K562 (cell line): ENCODE data around the gene PANX1. TPM values are rescaled to one million over a fixed set of nuclear protein-coding genes. Genes with fewer than 3 reads are reported as not detected.

Source experiments
- ATAC-seq: fragments of 200-7000 bp; cut with Tn5 transposase; 3 replicates; pipeline ENCODE4 v1.9.1; 2020; ENCODE audit warnings: moderate library complexity
- BruUV-seq: library from RNA; stranded (reverse); fragments of 400-500 nt; replicated peaks from 2 replicates; lab custom pipeline; 2021; lab: Mats Ljungman, UMichigan
- CTCF ChIA-PET: fragments of 300-600 bp; formaldehyde crosslinking; extraction: SDS; loops from one replicate; lab custom pipeline; 2021; ENCODE audit warnings: low intra/inter-chr PET ratio; lab: Yijun Ruan, JAX
- POLR2A ChIA-PET: fragments of 300-600, 350-650 bp; sonication (Branson Sonifier 250); formaldehyde crosslinking; extraction: SDS; loops from one replicate; lab custom pipeline; 2021; ENCODE audit warnings: antibody characterized with exemption, inconsistent platforms; lab: Yijun Ruan, JAX
- DNase-seq, 4 experiments: peaks; one replicate each; pipeline versions ENCODE4 v3.0.0 to v3.0.0-alpha.2; 2011 to 2018; ENCODE audit warnings: low spot score in 3 of 4, mixed read lengths in 3 of 4; ENCODE audit errors: extremely low read depth in 1 of 4
- FAIRE-seq: peaks from 2 replicates; lab custom pipeline; 2011; peaks lifted over from hg19 to GRCh38; lab: Jason Lieb, UNC
- H2AFZ ChIP-seq: 2 replicates; pipeline ENCODE4 v1.6.0; 2011; ENCODE audit warnings: low read depth, low read length, control low read depth, inconsistent platforms
- H3K27ac ChIP-seq: fragments of 200-600 bp; 3 replicates; pipeline ENCODE4 v1.8.0; 2011; ENCODE audit warnings: low read depth, mild to moderate bottlenecking, control low read depth, inconsistent platforms, low read length, moderate library complexity, mixed read lengths; ENCODE audit errors: extremely low read depth
- H3K27me3 ChIP-seq, 2 experiments: fragments of 300-600 bp in 1 of 2; 2 replicates in 1 of 2; 3 replicates in 1 of 2; pipeline versions ENCODE4 v1.6.0 to v1.8.0; 2011; ENCODE audit warnings: inconsistent platforms in 2 of 2, low read length in 2 of 2, mild to moderate bottlenecking in 1 of 2, mixed read lengths in 1 of 2, moderate library complexity in 1 of 2; ENCODE audit not compliant: control insufficient read depth in 2 of 2, insufficient read depth in 2 of 2
- H3K36me3 ChIP-seq: fragments of 300-600 bp; 3 replicates; pipeline ENCODE4 v1.8.0; 2011; ENCODE audit warnings: mild to moderate bottlenecking, low read length, inconsistent platforms; ENCODE audit not compliant: control insufficient read depth, insufficient read depth
- H3K4me1 ChIP-seq, 2 experiments: fragments of 200-600 bp in 1 of 2; replicated peaks in 1 of 2; 2 replicates in 1 of 2; 3 replicates in 1 of 2; pipeline versions ENCODE4 v1.5.1 to v1.8.0; 2011; ENCODE audit warnings: inconsistent platforms in 2 of 2, low read length in 2 of 2, mild to moderate bottlenecking in 1 of 2, mixed read lengths in 1 of 2, moderate library complexity in 1 of 2; ENCODE audit not compliant: control insufficient read depth in 2 of 2, insufficient read depth in 2 of 2
- H3K4me2 ChIP-seq: 2 replicates; pipeline ENCODE4 v1.6.1; 2011; ENCODE audit warnings: low read length, control low read depth, inconsistent platforms, mixed read lengths; ENCODE audit not compliant: insufficient read depth
- H3K4me3 ChIP-seq: fragments of 200-600 bp; sonication (generic), shearing (Covaris generic); 2 replicates; pipeline ENCODE4 v1.5.1; 2016; ENCODE audit warnings: control low read depth, inconsistent platforms
- H3K79me2 ChIP-seq: fragments of 200-600 bp; 3 replicates; pipeline ENCODE4 v1.8.0; 2011; ENCODE audit warnings: low read length, inconsistent platforms; ENCODE audit not compliant: control insufficient read depth, insufficient read depth
- H3K9ac ChIP-seq, 2 experiments: 2 replicates each; pipeline versions ENCODE4 v1.6.0 to v1.6.1; 2011; ENCODE audit warnings: low read depth in 2 of 2, low read length in 2 of 2, control low read depth in 1 of 2, inconsistent platforms in 1 of 2, mild to moderate bottlenecking in 1 of 2, mixed read lengths in 1 of 2; ENCODE audit not compliant: insufficient read depth in 1 of 2
- H3K9me1 ChIP-seq: one replicate; pipeline ENCODE4 v1.6.0; 2011; ENCODE audit warnings: inconsistent platforms, mild to moderate bottlenecking, low read length, moderate library complexity; ENCODE audit not compliant: control insufficient read depth, insufficient read depth
- H3K9me3 ChIP-seq: replicated peaks from 2 replicates; pipeline ENCODE4 v1.5.1; 2011; ENCODE audit warnings: low read depth, low read length, inconsistent platforms; ENCODE audit not compliant: control insufficient read depth, insufficient read depth
- H4K20me1 ChIP-seq: replicated peaks from 2 replicates; pipeline ENCODE4 v1.6.1; 2011; ENCODE audit warnings: low read length, inconsistent platforms, mixed read lengths; ENCODE audit not compliant: control insufficient read depth, insufficient read depth
- CBFA2T2 ChIP-seq: fragments of 450-650 bp; conservative IDR thresholded peaks from 2 replicates; pipeline ENCODE4 v1.6.1; 2017; ENCODE audit warnings: mild to moderate bottlenecking
- CXXC5 ChIP-seq: fragments of 250-450 bp; sonication (Bioruptor Pico); IDR thresholded peaks from 2 replicates; pipeline ENCODE4 v1.8.0; 2022; ENCODE audit warnings: inconsistent platforms, mild to moderate bottlenecking, moderate library complexity
- HNRNPK ChIP-seq: fragments of 200-400 bp; formaldehyde crosslinking; IDR thresholded peaks from one replicate; pipeline ENCODE4 v1.6.1; 2018; ENCODE audit warnings: mild to moderate bottlenecking, low read depth, low read length; ENCODE audit not compliant: poor library complexity, severe bottlenecking
- HOMEZ ChIP-seq: fragments of 250-450 bp; sonication (Bioruptor Pico); IDR thresholded peaks from 2 replicates; pipeline ENCODE4 v1.4.0; 2020; ENCODE audit warnings: mild to moderate bottlenecking, moderate library complexity
- IRF1 ChIP-seq: sonication (generic); formaldehyde crosslinking; IDR thresholded peaks from 2 replicates; pipeline ENCODE4 v1.8.0; 2022; ENCODE audit warnings: missing genetic modification reagents, mild to moderate bottlenecking, borderline replicate concordance
- LCOR ChIP-seq: sonication (generic); formaldehyde crosslinking; IDR thresholded peaks from 2 replicates; pipeline ENCODE4 v1.8.0; 2022; ENCODE audit warnings: mild to moderate bottlenecking, missing genetic modification reagents
- MYBL2 ChIP-seq, 2 experiments: fragments of 450-650 bp in 1 of 2; sonication (generic) in 1 of 2; formaldehyde crosslinking in 1 of 2; IDR thresholded peaks; 2 replicates each; pipeline versions ENCODE4 v1.6.1 to v1.8.1; 2017 to 2022; ENCODE audit warnings: borderline replicate concordance in 1 of 2, inconsistent platforms in 1 of 2, low read depth in 1 of 2, mild to moderate bottlenecking in 1 of 2, missing genetic modification reagents in 1 of 2, moderate library complexity in 1 of 2
- PHF21A ChIP-seq: fragments of 450-650 bp; IDR thresholded peaks from 2 replicates; pipeline ENCODE4 v1.6.1; 2017; ENCODE audit warnings: low read depth, borderline replicate concordance
- POLR2AphosphoS5 ChIP-seq: IDR thresholded peaks from 2 replicates; pipeline ENCODE4 v1.6.1; 2011; ENCODE audit warnings: mild to moderate bottlenecking, low read depth, low read length, moderate library complexity; ENCODE audit not compliant: control insufficient read depth, insufficient read depth
- STAT5B ChIP-seq: fragments of 250-450 bp; sonication (Bioruptor Pico); IDR thresholded peaks from 2 replicates; pipeline ENCODE4 v1.8.0; 2021; ENCODE audit warnings: mild to moderate bottlenecking, inconsistent platforms
- ZBTB26 ChIP-seq: fragments of 450-650 bp; formaldehyde crosslinking; IDR thresholded peaks from 2 replicates; pipeline ENCODE4 v1.4.0; 2022; ENCODE audit warnings: missing genetic modification characterization
- ZNF436 ChIP-seq: fragments of 250-450, 450-650 bp; sonication (Bioruptor Pico); formaldehyde crosslinking; IDR thresholded peaks from 2 replicates; pipeline ENCODE4 v1.7.0; 2020; ENCODE audit warnings: mild to moderate bottlenecking
- ZNF512 ChIP-seq: IDR thresholded peaks from 2 replicates; pipeline ENCODE4 v1.6.1; 2016; ENCODE audit warnings: missing genetic modification characterization, missing compliant biosample characterization
- ZNF551 ChIP-seq: fragments of 250-450 bp; sonication (Bioruptor Pico); IDR thresholded peaks from 2 replicates; pipeline ENCODE4 v1.5.0; 2021; ENCODE audit warnings: mild to moderate bottlenecking, moderate library complexity
- ZNF740 ChIP-seq, 3 experiments: fragments of 200-800 bp in 1 of 3; sonication (Bioruptor generic) in 1 of 3; sonication (generic) in 1 of 3; formaldehyde crosslinking in 1 of 3; IDR thresholded peaks; 2 replicates each; pipeline versions ENCODE4 v1.6.1 to v1.8.0; 2016 to 2022; ENCODE audit warnings: mild to moderate bottlenecking in 2 of 3, missing compliant biosample characterization in 2 of 3, missing genetic modification characterization in 2 of 3, missing genetic modification reagents in 1 of 3
- WGBS: fragments of 100-300 bp; shearing (Covaris generic); methylation state at CpG from one replicate; pipeline ENCODE4 v1.1.6; 2016; ENCODE audit warnings: low coverage, mixed read lengths; ENCODE audit not compliant: insufficient coverage; ENCODE audit errors: missing lambda C conversion rate; 5-methylcytosine and 5-hydroxymethylcytosine counted together
- in situ Hi-C: fragments of 300-500 bp; cut with MboI; formaldehyde crosslinking; loops from 4 replicates; pipeline ENCODE4 v1.15.0; 2018; ENCODE audit warnings: inconsistent platforms, mixed read lengths
- intact Hi-C: fragments of 100-400 bp; cut with micrococcal nuclease; formaldehyde crosslinking; loops from 2 replicates; pipeline ENCODE4 v1.14.2; 2022
- polyA plus RNA-seq, 8 experiments: library from polyadenylated mRNA; depleted of rRNA in 4 of 8; stranded (reverse) in 5 of 8; unstranded in 3 of 8; fragments of >200 nt; fragmentation: Nextera tagmentation in 2 of 8; fragmentation: Illumina TruSeq in 1 of 8; extraction: Ambion mirVana in 2 of 8; extraction: Trizol in 1 of 8; gene quantifications; 2 replicates each; pipeline versions ENCODE4 v1.2.1 to v1.2.3, GENCODE V29; 2011 to 2014; ENCODE audit warnings: inconsistent platforms in 1 of 8, missing spikeins in 1 of 8
- total RNA-seq, 7 experiments: library from RNA; depleted of rRNA in 6 of 7; stranded (reverse); fragments of >200 nt in 6 of 7; fragmentation: Illumina TruSeq in 2 of 7; extraction: Trizol in 2 of 7; gene quantifications; 2 replicates each; pipeline versions ENCODE4 v1.2.1 to v1.2.3, GENCODE V29; 2011 to 2021; ENCODE audit warnings: low replicate concordance in 1 of 7

PANX1 gene
- total and polyA plus RNA-seq, 9 of the 15 experiments (the other 6 are each of a cell fraction or from before 2014, with no cell fraction given) = 1.9 to 14.8 (median 10.1) TPM

GRCh38 chr11:94179696-94180095, 51.1 kb downstream of the PANX1 start (continued):
- TF ChIP-seq HOMEZ (CRISPR knock-in tag) (no peak), LCOR (CRISPR knock-in tag) (no peak), CXXC5 (CRISPR knock-in tag) (no peak), POLR2AphosphoS5 (no peak), PHF21A (no peak), ZBTB26 (CRISPR knock-in tag) (no peak), MYBL2 (IDR thresholded peaks at IDR 0.05; ENCODE audit: low read depth) (no peak), MYBL2 (CRISPR knock-in tag; IDR thresholded peaks at IDR 0.05; ENCODE audit: borderline replicate concordance) (no peak)

- intact Hi-C loops (loop anchor here (5.0 kb wide), 1 partner anchor 236 kb away; no protein-coding TSS in a partner anchor), in situ Hi-C loops (no loop called here)
- FAIRE-seq (no peak), ATAC-seq (no peak), DNase-seq (no peak)
- Histone ChIP-seq H3K9me3 (no peaks in the 10 kb centered on the region), H2AFZ (no peak overlapping the region), H3K9me1 (no peaks in the 10 kb centered on the region), H3K27ac (no peak overlapping the region), H3K4me2 (no peak overlapping the region), H3K4me1 (no peaks in the 10 kb centered on the region; a peak in 1 of 5 replicates), H3K9ac (no peak overlapping the region), H3K27me3 (no peaks in the 10 kb centered on the region), H4K20me1 (no peaks in the 10 kb centered on the region), H3K36me3 (peaks cover 27% of the 10 kb centered on the region; the same call in 2 of the 3 replicates), H3K4me3 (no peak overlapping the region), H3K79me2 (no peaks in the 10 kb centered on the region)
- CTCF ChIA-PET = no interaction called here
- BruUV-seq = no TSS peak
- WGBS = 87% methylated on average over 5 of the region's 5 CpGs
- POLR2A ChIA-PET = no interaction called here
- TF ChIP-seq CBFA2T2 (no peak), IRF1 (CRISPR knock-in tag) (no peak), ZNF551 (no peak), ZNF740 (CRISPR knock-in tag; IDR thresholded peaks at IDR 0.05) (no peak), ZNF740 (tag; IDR thresholded peaks at IDR 0.05) (no peak), ZNF512 (tag) (no peak), HNRNPK (no peak), STAT5B (CRISPR knock-in tag) (no peak), ZNF436 (CRISPR knock-in tag) (no peak)
Observed at GRCh38 chr11:94181526-94181925, 52.9 kb downstream of the PANX1 start.
